ENCODE data around the gene CHIT1. TPM values are rescaled to one million over a fixed set of nuclear protein-coding genes. Genes with fewer than 3 reads are reported as not detected.

Gene CHIT1
- total RNA-seq, 2 donors from 2014 or later, result 0.30 TPM; not detected in 1

GRCh38 chr1:203187304-203187685, 42.2 kb downstream of the CHIT1 start:
- H3K27ac ChIP-seq, result no peak overlapping the region
- H3K4me1 ChIP-seq, result no peaks in the 10 kb centered on the region
- no peak for TF ChIP-seq CTCF (IDR thresholded peaks at IDR 0.05)
- no peak overlapping the region for H3K4me3 ChIP-seq
- intact Hi-C loops (cut with DNase I), result no loop called here
- H3K36me3 ChIP-seq, result no peaks in the 10 kb centered on the region
- H3K9ac ChIP-seq (ENCODE audit: low read depth in 2 of 2, low read length in 2 of 2), result no peak overlapping the region
- H3K27me3 ChIP-seq, result no peaks in the 10 kb centered on the region
- H3K9me3 ChIP-seq, result no peaks in the 10 kb centered on the region
- no peak for DNase-seq

GRCh38 chr1:203186446-203187303, 42.8 kb downstream of the CHIT1 start, which contains the start of gene CHI3L1:
Gene CHI3L1 (minus strand): TSS chr1:203186704. CDS start chr1:203186623, 81 bp downstream.
- H3K9ac ChIP-seq (ENCODE audit: low read depth in 2 of 2, low read length in 2 of 2), result no peak within 1 kb of the TSS
- H3K27ac ChIP-seq, result no peak within 1 kb of the TSS
- DNase-seq, result no peak
- H3K36me3 ChIP-seq, result no peaks in the 10 kb centered on the region
- TF ChIP-seq CTCF (IDR thresholded peaks at IDR 0.05), result no peak
- H3K4me3 ChIP-seq, result no peak within 1 kb of the TSS
- intact Hi-C loops (cut with DNase I), result no loop called here
- no peaks in the 10 kb centered on the region for H3K4me1 ChIP-seq
- H3K27me3 ChIP-seq, result no peaks in the 10 kb centered on the region
- H3K9me3 ChIP-seq, result no peaks in the 10 kb centered on the region

- H3K4me1 ChIP-seq, result no peaks in the 10 kb centered on the region
- intact Hi-C loops (cut with DNase I), result no loop called here
- H3K36me3 ChIP-seq, result no peaks in the 10 kb centered on the region
- H3K27ac ChIP-seq, result no peak overlapping the region
- no peak for TF ChIP-seq CTCF (IDR thresholded peaks at IDR 0.05)
- H3K27me3 ChIP-seq, result no peaks in the 10 kb centered on the region
- no peak for DNase-seq
- H3K9me3 ChIP-seq, result no peaks in the 10 kb centered on the region
- H3K9ac ChIP-seq (ENCODE audit: low read depth in 2 of 2, low read length in 2 of 2), result no peak overlapping the region
- no peak overlapping the region for H3K4me3 ChIP-seq
Measured at GRCh38 chr1:203186091-203186445, 43.4 kb downstream of the CHIT1 start.

GRCh38 chr1:203185585-203185984, 43.9 kb downstream of the CHIT1 start:
- no peak overlapping the region for H3K9ac ChIP-seq (ENCODE audit: low read depth in 2 of 2, low read length in 2 of 2)
- no peaks in the 10 kb centered on the region for H3K4me1 ChIP-seq
- H3K36me3 ChIP-seq, result no peaks in the 10 kb centered on the region
- TF ChIP-seq CTCF (IDR thresholded peaks at IDR 0.05), result no peak
- no peak overlapping the region for H3K4me3 ChIP-seq
- H3K27me3 ChIP-seq, result no peaks in the 10 kb centered on the region
- DNase-seq, result no peak
- intact Hi-C loops (cut with DNase I), result no loop called here
- H3K9me3 ChIP-seq, result no peaks in the 10 kb centered on the region
- H3K27ac ChIP-seq, result no peak overlapping the region

- no peak overlapping the region for H3K4me3 ChIP-seq
- no peak for TF ChIP-seq CTCF (IDR thresholded peaks at IDR 0.05)
- H3K27ac ChIP-seq, result no peak overlapping the region
- H3K4me1 ChIP-seq, result no peaks in the 10 kb centered on the region
- H3K36me3 ChIP-seq, result no peaks in the 10 kb centered on the region
- no peak overlapping the region for H3K9ac ChIP-seq (ENCODE audit: low read depth in 2 of 2, low read length in 2 of 2)
- intact Hi-C loops (cut with DNase I), result no loop called here
- DNase-seq, result no peak
- no peaks in the 10 kb centered on the region for H3K27me3 ChIP-seq
- H3K9me3 ChIP-seq, result no peaks in the 10 kb centered on the region
Measured at GRCh38 chr1:203185061-203185461, 44.4 kb downstream of the CHIT1 start.

Measured in colonic mucosa (tissue), 4 donors.